ENCODE data around the gene CORO2A. TPM values are rescaled to one million over a fixed set of nuclear protein-coding genes. Genes with fewer than 3 reads are reported as not detected.

CORO2A gene
- total and polyA plus RNA-seq, 10 of the 15 experiments (the other 5 are each of a cell fraction or from before 2014, with no cell fraction given): 1.0 to 5.3 (median 3.5) TPM

DNA sequence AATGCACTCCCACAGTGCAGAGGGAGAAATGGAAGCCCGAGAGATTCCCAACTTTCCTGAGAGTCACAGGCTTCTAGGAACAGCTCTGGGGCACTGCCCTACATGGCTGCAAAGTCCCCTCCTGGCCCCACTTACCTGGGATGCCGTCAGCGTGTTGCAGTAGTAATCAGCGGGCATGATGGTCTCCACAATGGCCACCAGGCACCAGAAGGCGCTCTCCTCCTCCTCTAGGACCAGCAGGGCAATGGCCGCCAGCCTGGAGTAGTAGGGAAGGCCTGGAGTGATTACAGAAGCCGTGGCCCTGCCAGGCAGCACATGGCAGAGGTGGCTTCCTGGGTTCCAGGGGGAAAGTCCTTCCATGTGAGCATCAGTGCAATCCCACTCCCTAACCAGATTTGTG lies 10.7 kb upstream of the CORO2A start:
- H4K20me1 ChIP-seq (ENCODE audit: control insufficient read depth, insufficient read depth): no peaks in the 10 kb centered on the region
- ChIA-PET SMC1A (ENCODE audit: uncharacterized antibody, unreplicated experiment) (interaction anchor here (1.9 to 5.8 kb wide), 4 partner anchors 9 to 106 kb away, joined by 5 to 23 read pairs (median 14); partner anchors contain the start of gene TRIM14), RAD21 (ENCODE audit: unreplicated experiment) (interaction anchor here (0.9 to 1.9 kb wide), 3 partner anchors 10 to 131 kb away, joined by 4 to 6 read pairs (median 4); no protein-coding TSS in a partner anchor), POLR2A (no interaction called here), CTCF (interaction anchor here (0.9 to 4.9 kb wide), 5 partner anchors 10 to 573 kb away, joined by 3 to 26 read pairs (median 4); partner anchors contain the start of genes CORO2A and TRMO)
- H3K9me3 ChIP-seq (replicated peaks; ENCODE audit: control insufficient read depth, insufficient read depth, low read length): no peaks in the 10 kb centered on the region
- WGBS (ENCODE audit: insufficient coverage, insufficient replicate concordance, low lambda C conversion rate, missing lambda C conversion rate): 70% methylated on average over 6 of the region's 7 CpGs
- TF ChIP-seq HCFC1 (IDR thresholded peaks at IDR 0.05; ENCODE audit: low read length): no peak
- TF ChIP-seq CBX5 (IDR thresholded peaks at IDR 0.05; ENCODE audit: low read depth): no peak
- TF ChIP-seq BACH1 (IDR thresholded peaks at IDR 0.05; ENCODE audit: borderline replicate concordance): no peak
- no peak for TF ChIP-seq SMC3 (IDR thresholded peaks at IDR 0.05; ENCODE audit: borderline replicate concordance, low read length)
- no peak for TF ChIP-seq IKZF2 (IDR thresholded peaks at IDR 0.05)
- no peak for TF ChIP-seq SMAD1 (IDR thresholded peaks at IDR 0.05; ENCODE audit: low read depth, partially characterized antibody)
- no peak for TF ChIP-seq STAT3 (IDR thresholded peaks at IDR 0.05; ENCODE audit: low read depth, low read length)
- no peak for TF ChIP-seq BCL11A (IDR thresholded peaks at IDR 0.05; ENCODE audit: low read depth, low read length)
- no peak for TF ChIP-seq CREB1 (IDR thresholded peaks at IDR 0.05; ENCODE audit: low read depth)
- TF ChIP-seq, protein P1, sequence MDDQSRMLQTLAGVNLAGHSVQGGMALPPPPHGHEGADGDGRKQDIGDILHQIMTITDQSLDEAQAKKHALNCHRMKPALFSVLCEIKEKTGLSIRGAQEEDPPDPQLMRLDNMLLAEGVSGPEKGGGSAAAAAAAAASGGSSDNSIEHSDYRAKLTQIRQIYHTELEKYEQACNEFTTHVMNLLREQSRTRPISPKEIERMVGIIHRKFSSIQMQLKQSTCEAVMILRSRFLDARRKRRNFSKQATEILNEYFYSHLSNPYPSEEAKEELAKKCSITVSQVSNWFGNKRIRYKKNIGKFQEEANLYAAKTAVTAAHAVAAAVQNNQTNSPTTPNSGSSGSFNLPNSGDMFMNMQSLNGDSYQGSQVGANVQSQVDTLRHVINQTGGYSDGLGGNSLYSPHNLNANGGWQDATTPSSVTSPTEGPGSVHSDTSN (IDR thresholded peaks at IDR 0.05; ENCODE audit: insufficient replicate concordance, low read depth, low read length): no peak
- TF ChIP-seq SMARCA5 (IDR thresholded peaks at IDR 0.05): no peak
- DNase-seq (ENCODE audit: low read depth, low spot score) (no peak), FAIRE-seq (no peak), ATAC-seq (no peak)
- peaks cover 11% of the 10 kb centered on the region for H3K4me1 ChIP-seq (ENCODE audit: control insufficient read depth, insufficient read depth, low read length)
- no peak overlapping the region for H2AFZ ChIP-seq (ENCODE audit: control insufficient read depth, low read depth, low read length)
- in situ Hi-C loops (cut with MboI) (no loop called here), intact Hi-C loops (cut with micrococcal nuclease; ENCODE audit: unreplicated experiment) (no loop called here)
- no peak overlapping the region for H3K27ac ChIP-seq (ENCODE audit: control insufficient read depth, insufficient read depth)
- no TSS peak for BruUV-seq (replicated peaks)
- H3K36me3 ChIP-seq (ENCODE audit: control insufficient read depth in 2 of 2, insufficient read depth in 2 of 2, low read length in 1 of 2): no peaks in the 10 kb centered on the region
- H3K79me2 ChIP-seq (ENCODE audit: control insufficient read depth, insufficient read depth, low read length): no peaks in the 10 kb centered on the region
- no peaks in the 10 kb centered on the region for H3K27me3 ChIP-seq (replicated peaks in 1 of 2; ENCODE audit: control insufficient read depth in 2 of 2, insufficient read depth in 2 of 2, low read length in 1 of 2)
- no peak overlapping the region for H3K9ac ChIP-seq (ENCODE audit: control insufficient read depth, insufficient read depth, low read length)
- H3K4me3 ChIP-seq: no peak overlapping the region
- no peak overlapping the region for H3K4me2 ChIP-seq (ENCODE audit: control insufficient read depth, insufficient read depth)
